ENCODE data around the gene CHST15.
A peak's percentile ranks its signal among the peaks of the same experiment; 100 is the strongest.

Gene CHST15

DNA sequence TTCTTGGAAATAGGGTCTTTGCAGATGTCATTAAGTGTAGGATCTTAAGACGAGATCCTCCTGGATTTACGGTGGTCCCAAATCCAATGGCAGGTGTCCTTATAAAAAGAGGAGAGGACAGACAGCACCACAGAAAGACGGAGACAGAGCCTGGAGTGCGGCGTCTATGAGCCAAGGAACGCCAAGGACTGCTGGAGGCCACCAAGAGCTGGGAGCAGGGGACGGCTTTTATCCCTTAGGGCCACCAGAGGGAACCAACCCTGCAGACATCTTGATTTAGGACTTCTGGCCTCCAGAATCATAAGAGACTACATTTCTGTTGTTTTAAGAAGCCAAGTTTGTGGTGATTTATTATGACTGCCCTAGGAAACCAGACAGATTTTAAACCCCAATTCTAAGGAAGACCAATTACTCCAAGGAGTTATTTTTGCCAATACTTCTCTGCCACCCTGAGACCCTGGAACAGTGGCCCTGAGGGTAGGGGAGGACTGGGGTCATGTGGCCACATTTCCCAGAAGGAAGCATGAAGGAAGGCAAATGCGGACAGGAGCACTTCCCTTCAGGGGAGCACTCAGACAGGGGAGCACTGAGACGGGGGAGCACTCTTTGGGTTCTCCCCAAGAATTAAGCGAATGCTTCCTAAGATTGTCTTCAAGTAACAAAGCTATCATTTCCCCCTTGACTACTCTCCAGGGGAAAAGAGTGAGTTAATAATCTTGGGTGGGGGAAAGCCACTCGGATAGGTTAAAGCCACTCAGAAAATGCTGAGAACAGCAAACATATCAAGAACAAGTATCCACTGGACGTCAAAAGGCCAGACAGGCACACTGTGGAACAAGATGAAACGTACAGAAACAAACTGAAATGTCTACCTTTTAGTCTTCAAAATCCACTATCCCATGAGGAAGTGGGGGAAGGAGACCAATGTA, 67.5 kb downstream of the CHST15 start:
- peak in 1 of 2 donors; percentile 32 for DNase-seq

GRCh38 chr10:124025152-124025551, 68.2 kb downstream of the CHST15 start:
- DNase-seq, result no peak

- no peak for DNase-seq
Observed at GRCh38 chr10:124022066-124022465, 71.3 kb downstream of the CHST15 start.

DNA sequence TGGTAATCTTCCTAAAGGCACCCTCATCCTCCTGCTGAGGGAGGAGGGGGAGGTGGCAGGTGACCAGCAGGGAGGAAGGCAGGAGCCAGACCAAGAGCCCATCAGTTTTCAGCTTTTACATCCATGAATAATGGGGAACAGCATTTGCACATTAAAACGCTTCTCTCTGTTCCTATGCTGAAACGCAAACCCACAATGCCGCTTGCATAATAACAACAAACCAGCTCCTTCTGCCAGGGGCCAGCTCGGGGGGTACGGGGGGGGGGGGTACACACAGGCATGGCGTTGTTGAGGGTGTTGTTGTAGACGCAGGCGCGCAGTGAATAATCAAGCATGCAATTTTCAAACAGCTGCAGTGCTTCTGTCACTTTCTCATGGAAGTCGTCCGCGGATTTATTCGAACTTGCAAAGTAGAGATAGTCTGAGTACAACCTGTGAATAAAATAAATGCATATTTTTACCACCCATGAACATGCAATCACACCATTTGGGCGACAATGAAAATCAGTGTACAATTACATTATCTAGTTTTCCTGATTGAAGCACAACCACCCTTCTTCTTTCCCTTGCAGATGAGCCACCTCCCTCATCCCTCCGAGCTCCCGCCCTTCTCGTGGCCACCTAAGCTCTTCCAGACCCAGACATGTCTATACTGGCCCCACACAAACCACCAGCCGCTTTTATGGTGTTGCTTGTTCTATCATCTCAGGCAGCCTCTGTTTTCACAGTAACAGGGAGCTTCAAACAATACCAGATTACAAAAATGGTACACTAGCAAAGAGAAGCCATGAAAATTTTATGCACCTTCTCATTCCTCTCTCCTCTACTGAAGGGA, 72.2 kb downstream of the CHST15 start:
- no peak for DNase-seq

GRCh38 chr10:124019886-124020797, 73.3 kb downstream of the CHST15 start:
- no peak for DNase-seq

GRCh38 chr10:124018886-124019525, 74.4 kb downstream of the CHST15 start:
- no peak for DNase-seq

DNA sequence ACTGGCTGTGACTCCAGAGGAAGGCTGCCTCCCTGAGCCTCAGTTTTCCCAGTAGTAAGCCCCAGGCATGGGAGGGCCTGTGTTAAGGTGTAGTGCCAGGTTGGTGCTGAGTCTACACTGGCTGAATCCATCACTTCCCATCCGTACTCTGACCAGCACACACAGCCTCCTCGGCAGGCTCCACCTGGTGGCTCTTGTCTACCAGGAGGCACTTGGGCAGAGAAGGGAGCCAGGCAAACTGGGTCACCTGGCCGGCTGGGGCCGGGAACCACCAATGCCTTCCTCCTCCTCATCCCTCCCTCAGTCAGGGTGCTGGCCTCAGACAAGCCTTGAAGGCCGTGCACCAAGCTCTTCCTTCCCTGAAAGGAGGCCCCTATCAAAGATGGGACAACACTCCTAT, 75.7 kb downstream of the CHST15 start:
- no peak for DNase-seq

- no peak for DNase-seq
Observed at GRCh38 chr10:124016804-124017375, 76.5 kb downstream of the CHST15 start.

- no peak for DNase-seq
Observed at GRCh38 chr10:124015991-124016390, 77.4 kb downstream of the CHST15 start.

- DNase-seq, result no peak
Observed at GRCh38 chr10:124014416-124015154, 78.8 kb downstream of the CHST15 start.

DNA sequence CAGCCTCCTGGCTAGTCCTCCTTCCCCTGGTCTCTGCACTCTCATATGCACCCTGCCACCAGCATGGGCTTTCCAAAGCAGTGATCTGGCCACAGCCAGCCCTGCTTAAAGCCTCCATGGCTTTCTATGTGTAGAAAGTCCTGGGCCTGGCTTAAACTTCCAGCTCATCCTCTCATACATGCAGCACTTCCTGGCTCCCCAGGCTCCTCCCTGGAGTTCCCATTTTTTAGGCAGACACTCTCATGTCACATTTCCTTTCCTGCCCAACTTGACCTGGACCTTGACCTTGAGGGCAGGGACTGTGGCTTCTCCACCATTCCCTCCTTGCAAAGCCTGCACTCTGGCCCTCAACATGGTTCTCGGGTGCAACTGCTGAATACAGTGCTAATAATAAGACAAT, 79.5 kb downstream of the CHST15 start:
- no peak for DNase-seq

DNA sequence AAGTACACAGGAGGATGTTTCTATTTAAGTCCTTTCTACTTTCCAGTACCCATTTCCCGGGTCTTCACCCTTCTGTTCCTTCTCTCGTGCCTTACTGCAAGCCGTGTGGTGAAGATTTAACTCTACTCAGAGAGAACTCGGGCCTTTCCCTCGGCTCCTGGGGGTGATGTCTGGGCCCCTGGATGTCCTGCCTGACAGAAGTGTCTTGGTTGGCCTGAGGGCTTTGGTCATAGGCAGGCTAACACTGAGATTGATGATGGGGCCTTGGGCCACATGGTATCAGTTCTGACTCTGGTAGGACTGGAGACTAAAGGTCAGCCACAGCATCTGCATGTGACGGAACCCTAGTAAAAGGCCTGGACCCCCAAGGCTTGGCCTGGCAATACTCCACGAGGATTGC, 80.4 kb downstream of the CHST15 start:
- DNase-seq, result no peak

GRCh38 chr10:124012583-124012982, 80.8 kb downstream of the CHST15 start:
- DNase-seq, result no peak

- DNase-seq, result no peak
Observed at GRCh38 chr10:124012066-124012465, 81.3 kb downstream of the CHST15 start.

GRCh38 chr10:124011464-124011863, 81.9 kb downstream of the CHST15 start:
- no peak for DNase-seq

- no peak for DNase-seq
Observed at GRCh38 chr10:124010563-124011131, 82.8 kb downstream of the CHST15 start.

DNA sequence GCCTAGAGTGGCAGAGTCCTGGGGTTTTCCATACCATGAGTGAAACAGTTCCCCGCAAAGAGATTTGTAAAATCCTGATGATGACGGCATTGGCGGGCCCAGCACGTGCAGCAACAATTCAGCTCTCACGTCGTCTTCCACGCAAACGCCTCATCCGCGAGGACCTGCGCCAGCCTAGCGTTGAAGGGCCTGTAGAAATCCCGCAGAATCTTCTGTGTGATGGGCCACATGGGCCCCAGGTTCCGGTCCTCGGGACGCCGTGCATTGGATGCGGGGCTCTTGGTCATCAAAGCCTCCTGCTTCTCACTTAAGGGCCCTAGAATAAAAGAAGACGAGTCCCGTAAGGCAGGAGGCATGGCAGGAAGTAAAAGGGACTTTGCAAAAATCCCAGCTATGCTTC, 83.4 kb downstream of the CHST15 start:
- DNase-seq, result no peak

GRCh38 chr10:124009231-124010015, 84.0 kb downstream of the CHST15 start:
- DNase-seq, result no peak

- no peak for DNase-seq
Observed at GRCh38 chr10:124008681-124009080, 84.7 kb downstream of the CHST15 start.

- DNase-seq, result no peak
Observed at GRCh38 chr10:124008187-124008586, 85.2 kb downstream of the CHST15 start.

Data from CD4-positive, alpha-beta T cell treated with Interleukin-1 beta for 1 hour (primary cell).